ENCODE results near the gene AADACL2.
"Not testable (repeated sequence)": the region's sequence is repeated elsewhere in the genome, so short reads cannot be mapped to it uniquely, and the experiment has no call there.

Gene AADACL2

GRCh38 chr3:151787626-151788025, 53.9 kb downstream of the AADACL2 start:
- TF ChIP-seq CTCF (conservative IDR thresholded peaks at IDR 0.05; ENCODE audit: low read length), result no peak

GRCh38 chr3:151788401-151788800, 54.7 kb downstream of the AADACL2 start:
- no peak overlapping the region for H3K4me3 ChIP-seq (ENCODE audit: low read length)
- DNase-seq (ENCODE audit: low read depth), result no peak
- no peak for TF ChIP-seq CTCF (conservative IDR thresholded peaks at IDR 0.05; ENCODE audit: low read length)

More at GRCh38 chr3:151787626-151788025, 53.9 kb downstream of the AADACL2 start:
- DNase-seq (ENCODE audit: low read depth), result no peak
- no peak overlapping the region for H3K4me3 ChIP-seq (ENCODE audit: low read length)

GRCh38 chr3:151789853-151790463, 56.2 kb downstream of the AADACL2 start:
- DNase-seq (ENCODE audit: low read depth), result peak; percentile 29
- H3K4me3 ChIP-seq (ENCODE audit: low read length), result no peak overlapping the region
- TF ChIP-seq CTCF (conservative IDR thresholded peaks at IDR 0.05; ENCODE audit: low read length), result no peak

- not testable (repeated sequence) for H3K4me3 ChIP-seq (ENCODE audit: low read length); DNase-seq (ENCODE audit: low read depth)
Observed at GRCh38 chr3:151790763-151791162, 57.0 kb downstream of the AADACL2 start.

- no peak for DNase-seq (ENCODE audit: low read depth)
- H3K4me3 ChIP-seq (ENCODE audit: low read length), result no peak overlapping the region
- TF ChIP-seq CTCF (conservative IDR thresholded peaks at IDR 0.05; ENCODE audit: low read length), result no peak
Observed at GRCh38 chr3:151792411-151792810, 58.7 kb downstream of the AADACL2 start.

- no peak for TF ChIP-seq CTCF (conservative IDR thresholded peaks at IDR 0.05; ENCODE audit: low read length)
- no peak overlapping the region for H3K4me3 ChIP-seq (ENCODE audit: low read length)
- no peak for DNase-seq (ENCODE audit: low read depth)
Observed at GRCh38 chr3:151793636-151794035, 59.9 kb downstream of the AADACL2 start.

- TF ChIP-seq CTCF (conservative IDR thresholded peaks at IDR 0.05; ENCODE audit: low read length), result no peak
- no peak for DNase-seq (ENCODE audit: low read depth)
Observed at GRCh38 chr3:151794080-151794479, 60.4 kb downstream of the AADACL2 start.

GRCh38 chr3:151795276-151795675, 61.5 kb downstream of the AADACL2 start:
- TF ChIP-seq CTCF (conservative IDR thresholded peaks at IDR 0.05; ENCODE audit: low read length), result no peak
- H3K4me3 ChIP-seq (ENCODE audit: low read length), result no peak overlapping the region
- peak; percentile 80 for DNase-seq (ENCODE audit: low read depth)

More at GRCh38 chr3:151794080-151794479, 60.4 kb downstream of the AADACL2 start:
- H3K4me3 ChIP-seq (ENCODE audit: low read length), result no peak overlapping the region
